ENCODE results near the gene TPD52L1. TPM values are rescaled to one million over a fixed set of nuclear protein-coding genes. Genes with fewer than 3 reads are reported as not detected.

TPD52L1 gene
- total and polyA plus RNA-seq, 2 of the 13 experiments (the other 11 are each of a cell fraction or from before 2014, with no cell fraction given): 0.49 to 0.53 TPM

- TF ChIP-seq, protein P1, sequence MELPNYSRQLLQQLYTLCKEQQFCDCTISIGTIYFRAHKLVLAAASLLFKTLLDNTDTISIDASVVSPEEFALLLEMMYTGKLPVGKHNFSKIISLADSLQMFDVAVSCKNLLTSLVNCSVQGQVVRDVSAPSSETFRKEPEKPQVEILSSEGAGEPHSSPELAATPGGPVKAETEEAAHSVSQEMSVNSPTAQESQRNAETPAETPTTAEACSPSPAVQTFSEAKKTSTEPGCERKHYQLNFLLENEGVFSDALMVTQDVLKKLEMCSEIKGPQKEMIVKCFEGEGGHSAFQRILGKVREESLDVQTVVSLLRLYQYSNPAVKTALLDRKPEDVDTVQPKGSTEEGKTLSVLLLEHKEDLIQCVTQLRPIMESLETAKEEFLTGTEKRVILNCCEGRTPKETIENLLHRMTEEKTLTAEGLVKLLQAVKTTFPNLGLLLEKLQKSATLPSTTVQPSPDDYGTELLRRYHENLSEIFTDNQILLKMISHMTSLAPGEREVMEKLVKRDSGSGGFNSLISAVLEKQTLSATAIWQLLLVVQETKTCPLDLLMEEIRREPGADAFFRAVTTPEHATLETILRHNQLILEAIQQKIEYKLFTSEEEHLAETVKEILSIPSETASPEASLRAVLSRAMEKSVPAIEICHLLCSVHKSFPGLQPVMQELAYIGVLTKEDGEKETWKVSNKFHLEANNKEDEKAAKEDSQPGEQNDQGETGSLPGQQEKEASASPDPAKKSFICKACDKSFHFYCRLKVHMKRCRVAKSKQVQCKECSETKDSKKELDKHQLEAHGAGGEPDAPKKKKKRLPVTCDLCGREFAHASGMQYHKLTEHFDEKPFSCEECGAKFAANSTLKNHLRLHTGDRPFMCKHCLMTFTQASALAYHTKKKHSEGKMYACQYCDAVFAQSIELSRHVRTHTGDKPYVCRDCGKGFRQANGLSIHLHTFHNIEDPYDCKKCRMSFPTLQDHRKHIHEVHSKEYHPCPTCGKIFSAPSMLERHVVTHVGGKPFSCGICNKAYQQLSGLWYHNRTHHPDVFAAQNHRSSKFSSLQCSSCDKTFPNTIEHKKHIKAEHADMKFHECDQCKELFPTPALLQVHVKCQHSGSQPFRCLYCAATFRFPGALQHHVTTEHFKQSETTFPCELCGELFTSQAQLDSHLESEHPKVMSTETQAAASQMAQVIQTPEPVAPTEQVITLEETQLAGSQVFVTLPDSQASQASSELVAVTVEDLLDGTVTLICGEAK (IDR thresholded peaks at IDR 0.05): no peak
- TF ChIP-seq, protein P1 (CRISPR knock-in tag; IDR thresholded peaks at IDR 0.05): peak; percentile 93
- peak; percentile 96 for TF ChIP-seq MTA1 (CRISPR knock-in tag; IDR thresholded peaks at IDR 0.05; ENCODE audit: borderline replicate concordance)
- TF ChIP-seq, protein P2, sequence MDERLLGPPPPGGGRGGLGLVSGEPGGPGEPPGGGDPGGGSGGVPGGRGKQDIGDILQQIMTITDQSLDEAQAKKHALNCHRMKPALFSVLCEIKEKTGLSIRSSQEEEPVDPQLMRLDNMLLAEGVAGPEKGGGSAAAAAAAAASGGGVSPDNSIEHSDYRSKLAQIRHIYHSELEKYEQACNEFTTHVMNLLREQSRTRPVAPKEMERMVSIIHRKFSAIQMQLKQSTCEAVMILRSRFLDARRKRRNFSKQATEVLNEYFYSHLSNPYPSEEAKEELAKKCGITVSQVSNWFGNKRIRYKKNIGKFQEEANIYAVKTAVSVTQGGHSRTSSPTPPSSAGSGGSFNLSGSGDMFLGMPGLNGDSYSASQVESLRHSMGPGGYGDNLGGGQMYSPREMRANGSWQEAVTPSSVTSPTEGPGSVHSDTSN (CRISPR knock-in tag; IDR thresholded peaks at IDR 0.05): no peak
- TF ChIP-seq ZNF674 (CRISPR knock-in tag; IDR thresholded peaks at IDR 0.05; ENCODE audit: low read depth): peak; percentile 64; the same call in 1 of the 2 replicates
- TF ChIP-seq, protein P3, sequence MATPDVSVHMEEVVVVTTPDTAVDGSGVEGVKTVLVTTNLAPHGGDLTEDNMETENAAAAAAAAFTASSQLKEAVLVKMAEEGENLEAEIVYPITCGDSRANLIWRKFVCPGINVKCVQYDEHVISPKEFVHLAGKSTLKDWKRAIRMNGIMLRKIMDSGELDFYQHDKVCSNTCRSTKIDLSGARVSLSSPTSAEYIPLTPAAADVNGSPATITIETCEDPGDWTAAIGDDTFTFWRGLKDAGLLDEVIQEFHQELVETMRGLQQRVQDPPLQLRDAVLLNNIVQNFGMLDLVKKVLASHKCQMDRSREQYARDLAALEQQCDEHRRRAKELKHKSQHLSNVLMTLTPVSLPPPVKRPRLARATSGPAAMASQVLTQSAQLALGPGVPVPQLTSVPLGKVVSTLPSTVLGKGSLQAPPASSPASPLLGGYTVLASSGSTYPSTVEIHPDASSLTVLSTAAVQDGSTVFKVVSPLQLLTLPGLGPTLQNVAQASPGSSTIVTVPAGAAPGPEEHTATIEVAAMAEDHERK (CRISPR knock-in tag; IDR thresholded peaks at IDR 0.05; ENCODE audit: low read depth): peak; percentile 45; the same call in 1 of the 2 replicates
- TF ChIP-seq, protein P4, sequence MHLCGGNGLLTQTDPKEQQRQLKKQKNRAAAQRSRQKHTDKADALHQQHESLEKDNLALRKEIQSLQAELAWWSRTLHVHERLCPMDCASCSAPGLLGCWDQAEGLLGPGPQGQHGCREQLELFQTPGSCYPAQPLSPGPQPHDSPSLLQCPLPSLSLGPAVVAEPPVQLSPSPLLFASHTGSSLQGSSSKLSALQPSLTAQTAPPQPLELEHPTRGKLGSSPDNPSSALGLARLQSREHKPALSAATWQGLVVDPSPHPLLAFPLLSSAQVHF (CRISPR knock-in tag; IDR thresholded peaks at IDR 0.05): no peak
- TF ChIP-seq, protein P5, sequence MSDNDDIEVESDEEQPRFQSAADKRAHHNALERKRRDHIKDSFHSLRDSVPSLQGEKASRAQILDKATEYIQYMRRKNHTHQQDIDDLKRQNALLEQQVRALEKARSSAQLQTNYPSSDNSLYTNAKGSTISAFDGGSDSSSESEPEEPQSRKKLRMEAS (IDR thresholded peaks at IDR 0.05): peak; percentile 98
Observed at GRCh38 chr6:125301435-125302391, 148.1 kb downstream of the TPD52L1 start, which contains the start of gene HDDC2 (continued).
